HG02571 (cell line): ENCODE data around the gene NPHS1.
"Not testable (repeated sequence)": the region's sequence is repeated elsewhere in the genome, so short reads cannot be mapped to it uniquely, and the experiment has no call there.

Source experiments
- ATAC-seq: cut with Tn5 transposase; IDR thresholded peaks from one replicate; pipeline ENCODE4 v1.9.1; 2021; ENCODE audit warnings: mild to moderate bottlenecking, moderate library complexity; ENCODE audit not compliant: unreplicated experiment

NPHS1 gene

DNA sequence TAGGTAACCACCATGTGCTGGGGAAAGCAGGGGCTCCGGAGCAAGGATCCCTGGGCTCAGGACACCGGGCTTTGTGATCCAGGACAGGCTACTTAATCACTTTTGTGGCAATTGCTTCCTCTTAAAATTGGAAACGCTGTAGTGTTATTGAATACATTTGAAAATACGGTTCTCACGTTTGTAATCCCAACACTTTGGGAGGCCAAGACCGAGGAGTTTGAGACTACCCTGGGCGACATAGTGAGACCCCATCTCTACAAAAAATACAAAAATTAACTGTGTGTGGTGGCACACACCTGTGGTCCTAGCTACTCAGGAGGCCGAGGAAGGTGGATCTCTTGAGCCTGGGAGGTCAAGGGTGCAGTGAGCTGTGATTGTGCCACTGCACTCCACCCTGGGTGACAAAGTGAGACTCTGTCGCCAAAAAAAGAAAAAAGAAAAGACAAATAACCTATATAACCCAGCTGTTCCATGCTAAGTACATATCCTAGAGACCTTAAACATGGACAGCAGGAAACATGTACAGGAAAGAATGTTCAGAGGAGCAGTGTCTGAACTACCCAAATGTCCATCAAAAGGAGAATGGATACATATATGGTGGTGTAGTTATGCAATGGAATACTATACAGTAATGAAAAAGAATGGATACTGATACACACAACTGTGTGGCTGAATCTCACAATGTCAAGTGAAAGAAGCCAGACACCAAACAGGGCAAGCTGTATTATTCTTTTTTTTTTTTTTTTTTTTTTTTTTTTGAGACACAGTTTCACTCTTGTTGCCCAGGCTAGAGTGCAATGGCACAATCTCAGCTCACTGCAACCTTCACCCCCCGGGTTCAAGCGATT is 39.0 kb downstream of the NPHS1 start:
- no peak for ATAC-seq

- no peak for ATAC-seq
Measured at GRCh38 chr19:35812220-35813042, 39.9 kb downstream of the NPHS1 start, which contains the start of gene PRODH2. Gene PRODH2, minus strand, starts transcription at chr19:35812845. Its CDS starts 40 bp downstream, at chr19:35812805.

- ATAC-seq, result no peak
Measured at GRCh38 chr19:35811317-35812219, 40.7 kb downstream of the NPHS1 start.

DNA sequence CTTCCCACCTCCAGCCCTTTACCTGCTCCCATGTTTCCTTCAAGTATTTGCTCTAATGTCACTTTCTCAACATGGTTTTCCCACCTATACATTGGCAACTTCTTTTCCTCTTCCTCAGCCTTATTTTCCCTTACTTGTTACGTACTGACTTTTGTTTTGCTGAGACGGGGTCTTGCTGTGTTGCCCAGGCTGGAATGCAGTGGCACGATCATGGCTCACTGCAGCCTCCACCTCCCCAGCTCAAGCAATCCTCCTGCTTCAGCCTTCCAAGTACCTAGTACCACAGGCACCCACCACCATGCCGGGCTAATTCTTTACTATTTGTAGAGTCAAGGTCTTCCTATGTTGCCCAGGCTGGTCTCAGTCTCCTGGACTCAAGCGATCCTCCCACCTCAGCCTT is 44.7 kb downstream of the NPHS1 start:
- ATAC-seq, result no peak

GRCh38 chr19:35806597-35806996 is 45.7 kb downstream of the NPHS1 start:
- no peak for ATAC-seq

DNA sequence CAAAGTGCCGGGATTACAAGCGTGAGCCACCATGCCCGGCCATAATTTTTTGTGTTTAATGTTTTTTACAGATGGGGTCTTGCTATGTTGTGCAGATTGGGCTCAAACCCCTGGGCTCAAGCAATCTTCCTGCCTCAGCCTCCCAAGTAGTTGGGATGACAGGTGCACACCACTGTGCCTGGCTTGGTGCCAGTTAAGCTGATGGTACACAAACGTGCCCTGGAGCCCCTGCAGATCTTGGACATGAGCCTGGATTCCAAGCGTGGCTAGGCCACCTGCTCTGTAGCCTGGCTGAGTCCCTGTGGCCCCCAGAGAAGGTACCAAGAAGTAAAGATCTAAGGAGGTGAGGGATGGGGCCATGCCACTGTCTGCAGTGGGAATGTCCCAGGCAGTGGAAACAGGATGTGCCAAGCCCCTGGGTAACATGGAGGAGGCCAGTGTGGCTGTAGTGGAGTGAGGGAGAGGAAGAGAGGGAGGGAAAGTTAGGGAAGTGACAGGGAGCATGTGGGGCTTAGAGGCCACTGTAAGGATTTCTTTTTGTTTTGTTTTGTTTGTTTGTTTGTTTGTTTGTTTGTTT is 46.7 kb downstream of the NPHS1 start:
- ATAC-seq, result no peak

- ATAC-seq, result no peak
Measured at GRCh38 chr19:35801828-35802227, 50.5 kb downstream of the NPHS1 start.

GRCh38 chr19:35797663-35798062 is 54.6 kb downstream of the NPHS1 start:
- ATAC-seq, result no peak

- no peak for ATAC-seq
Measured at GRCh38 chr19:35796645-35797542, 55.4 kb downstream of the NPHS1 start.

GRCh38 chr19:35795564-35795963 is 56.7 kb downstream of the NPHS1 start:
- not testable (repeated sequence) for ATAC-seq

GRCh38 chr19:35793381-35794165 is 58.7 kb downstream of the NPHS1 start:
- ATAC-seq, result no peak

DNA sequence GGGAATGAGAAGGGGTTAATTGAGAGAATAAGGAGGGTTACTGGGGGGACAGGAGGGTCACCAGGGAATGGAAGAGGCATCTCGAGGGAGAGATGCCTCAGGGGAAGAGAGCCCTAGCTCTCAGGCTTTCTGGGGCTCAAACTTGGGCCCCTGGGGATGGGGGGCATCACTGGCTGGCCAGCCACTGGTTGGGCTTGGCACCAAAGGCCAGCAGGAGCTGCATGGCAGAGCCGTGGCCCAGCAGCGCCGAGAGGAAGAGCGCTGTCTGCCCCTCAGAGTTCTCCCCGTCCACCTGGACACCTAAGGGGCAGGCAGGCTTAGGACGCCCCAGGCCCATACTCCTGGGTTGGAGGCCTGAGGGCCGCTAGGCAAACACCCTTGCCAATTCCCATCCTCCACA is 59.4 kb downstream of the NPHS1 start:
- ATAC-seq, result no peak

GRCh38 chr19:35792312-35792711 is 60.0 kb downstream of the NPHS1 start:
- ATAC-seq, result no peak

DNA sequence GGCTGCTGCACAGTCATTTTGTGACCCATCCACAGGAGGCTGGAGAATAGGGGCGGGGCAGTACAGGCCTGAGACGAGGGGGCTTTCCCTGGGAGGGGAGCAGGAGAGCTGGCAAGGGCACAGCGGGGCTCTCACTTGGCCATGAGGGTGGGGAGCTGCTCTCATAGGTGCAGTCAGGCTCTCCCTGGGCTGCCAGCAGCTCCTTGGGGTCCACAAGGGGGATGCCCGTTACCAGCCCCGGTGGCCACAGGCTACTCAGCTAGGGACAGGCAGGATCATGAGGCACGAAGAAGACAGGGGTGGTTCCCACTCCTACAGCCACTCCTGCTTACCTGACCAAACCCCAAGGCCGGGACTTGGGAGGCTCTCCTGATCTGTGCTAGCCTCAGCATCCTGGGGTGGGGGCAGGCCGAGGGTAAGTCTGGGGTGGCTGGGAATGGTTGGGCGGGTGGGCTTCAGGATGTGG is 60.5 kb downstream of the NPHS1 start:
- ATAC-seq, result no peak

DNA sequence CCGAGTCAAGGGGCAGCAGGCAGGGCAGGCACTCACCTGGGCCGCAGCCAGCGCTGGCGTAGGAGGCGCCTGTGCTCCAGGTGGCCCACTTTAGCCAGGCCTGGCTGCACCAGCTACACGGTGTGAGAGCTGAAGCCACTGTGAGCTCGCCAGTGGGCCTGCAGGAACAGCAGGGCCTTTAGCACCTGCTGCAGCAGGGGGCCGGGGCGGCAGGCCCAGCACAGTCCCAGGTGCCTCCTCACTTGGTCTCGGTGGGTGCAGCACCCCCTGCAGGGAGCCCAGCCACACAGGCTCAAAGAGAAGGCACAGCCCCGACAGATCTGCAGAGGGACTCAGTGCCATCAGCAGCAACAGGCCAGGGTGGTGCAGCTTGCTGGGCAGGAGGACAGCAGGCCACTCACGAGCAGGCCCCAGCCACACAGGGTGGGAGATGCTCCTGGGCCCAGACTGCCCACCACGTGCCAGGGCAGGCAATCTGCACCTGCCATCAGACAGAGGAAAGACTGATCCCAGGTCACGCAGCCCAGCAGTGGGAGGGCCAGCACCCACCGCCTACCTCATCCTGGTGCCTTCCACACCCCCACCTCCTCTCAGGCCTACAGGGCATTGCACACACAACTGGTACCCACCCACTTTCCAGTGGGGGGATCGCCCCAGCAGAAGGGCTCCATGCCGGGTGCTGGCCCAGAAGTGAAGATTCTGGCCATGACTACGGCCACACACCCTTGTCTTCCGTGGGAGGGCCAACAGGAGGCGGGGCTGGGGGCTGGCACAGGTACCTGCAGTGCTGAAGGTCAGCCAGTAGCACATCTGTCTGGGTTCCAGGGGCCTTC is 61.1 kb downstream of the NPHS1 start:
- no peak for ATAC-seq

DNA sequence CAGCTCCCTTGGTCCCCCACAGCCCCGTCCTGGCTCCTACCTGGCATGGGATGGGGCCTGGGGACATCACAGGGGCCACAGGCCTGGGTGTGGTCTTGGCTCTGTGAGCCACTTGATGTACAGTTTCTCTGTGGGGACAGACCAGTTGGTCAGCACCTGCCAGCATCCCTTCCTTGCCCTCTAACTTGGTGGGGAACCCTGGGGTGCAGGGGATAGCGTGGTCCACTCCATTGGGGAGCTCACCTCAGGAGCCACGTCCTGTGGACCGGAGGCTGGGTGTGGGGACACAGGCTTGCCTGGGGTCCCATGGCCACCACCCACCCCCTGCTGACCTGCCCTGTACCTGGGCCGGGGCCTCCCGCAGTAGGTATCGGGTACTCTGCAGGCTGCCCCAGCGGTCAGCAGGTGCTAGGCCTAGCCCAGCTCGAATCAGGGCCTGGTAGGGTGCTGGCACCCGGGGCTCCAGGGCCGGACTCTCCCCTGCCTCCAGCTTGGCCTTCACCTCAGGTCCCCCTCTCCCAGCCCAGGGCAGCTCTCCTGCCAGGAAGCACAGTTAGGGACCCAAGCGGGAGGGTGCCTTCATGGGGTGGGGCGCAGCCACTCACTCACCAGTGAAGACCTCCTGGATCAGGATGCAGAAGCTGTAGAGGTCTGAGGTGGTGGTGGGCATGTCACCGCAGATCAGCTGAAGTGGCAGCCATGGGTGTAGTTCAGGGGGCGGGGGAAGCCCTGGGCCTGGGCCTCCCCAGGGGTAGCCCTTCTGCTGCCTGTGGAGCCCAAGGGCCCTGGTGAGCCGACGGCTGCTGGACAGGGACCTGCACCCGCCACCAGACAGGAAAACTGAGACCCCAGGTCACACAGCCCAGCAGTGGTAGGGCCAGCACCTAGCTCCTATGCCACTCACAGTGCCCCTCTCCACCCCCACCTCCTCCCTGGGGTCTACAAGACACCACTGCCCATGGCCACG is 62.0 kb downstream of the NPHS1 start:
- ATAC-seq, result no peak
